HG03432 (cell line): ENCODE measurements around the gene SOS1.

Experiments
- ATAC-seq: cut with Tn5 transposase; IDR thresholded peaks from one replicate; pipeline ENCODE4 v1.9.1; 2021; ENCODE audit warnings: mild to moderate bottlenecking, moderate library complexity; ENCODE audit not compliant: unreplicated experiment

The SOS1 gene

GRCh38 chr2:39039072-39039471 lies 81.8 kb downstream of the SOS1 start:
- no peak for ATAC-seq

GRCh38 chr2:39033980-39034379 lies 86.9 kb downstream of the SOS1 start:
- ATAC-seq: no peak

DNA sequence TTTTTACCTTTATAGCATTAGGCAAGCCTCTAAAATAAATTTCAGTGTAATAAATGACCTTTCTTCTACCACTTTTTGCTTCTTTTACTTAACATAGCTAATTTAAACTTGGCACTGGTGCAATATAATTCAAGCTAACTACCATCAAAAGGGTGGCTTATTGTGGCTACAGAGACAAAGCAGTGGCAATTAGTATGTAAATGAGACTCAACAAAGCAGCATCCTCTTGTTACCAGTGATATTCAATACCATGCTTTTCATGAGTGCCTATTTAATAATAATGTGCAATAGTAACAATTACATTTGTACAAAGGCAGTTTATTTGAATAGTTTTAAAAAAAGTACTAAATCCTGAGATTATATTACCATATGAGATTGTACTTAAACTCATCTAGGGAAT lies 93.4 kb downstream of the SOS1 start:
- ATAC-seq: no peak

- no peak for ATAC-seq
Observed at GRCh38 chr2:39024833-39025232, 96.0 kb downstream of the SOS1 start.

DNA sequence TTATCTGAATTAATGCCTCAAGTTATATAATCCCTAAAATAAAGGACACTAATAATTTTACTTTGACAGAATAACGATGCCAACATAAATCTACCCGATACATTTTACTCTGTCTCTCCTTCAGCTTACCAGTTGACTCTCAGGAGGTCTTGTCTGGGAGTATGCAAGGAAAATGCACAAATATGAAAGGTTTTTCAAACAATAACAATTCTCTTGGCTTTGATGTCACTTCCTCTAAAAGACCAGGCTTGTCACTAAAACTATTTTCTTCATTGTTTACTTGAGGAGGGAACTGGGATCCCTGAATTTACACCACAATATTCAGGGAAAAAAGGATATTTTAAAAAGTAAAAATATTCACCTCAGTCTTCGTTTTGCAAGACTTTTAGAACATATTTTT lies 97.2 kb downstream of the SOS1 start:
- ATAC-seq: no peak

DNA sequence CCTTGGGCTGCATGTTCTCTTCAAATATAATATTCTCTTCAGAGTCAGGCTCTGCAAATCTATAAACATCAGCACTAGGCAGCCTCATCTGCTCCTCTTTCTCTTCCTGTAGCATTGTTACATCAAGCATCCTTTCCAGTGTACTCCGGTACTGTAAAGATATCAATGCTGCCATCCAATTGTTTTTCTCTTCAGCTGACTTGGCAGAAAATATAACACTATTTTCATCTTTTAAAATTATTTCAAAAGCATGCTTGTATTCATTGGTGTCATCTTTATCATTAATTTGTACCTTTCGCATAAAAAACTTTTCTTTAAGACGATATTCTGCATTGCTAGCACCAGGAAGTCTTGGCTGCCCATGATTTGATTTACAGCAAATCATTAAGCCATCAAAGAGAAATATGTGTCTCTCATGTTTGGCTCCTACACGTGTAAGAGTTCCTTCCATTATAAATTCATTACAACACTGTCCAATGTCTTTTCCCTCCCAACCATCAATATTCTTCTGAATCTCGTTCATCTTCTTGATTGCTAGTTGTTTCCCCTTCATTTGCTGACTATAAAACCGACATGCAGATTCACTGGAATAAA lies 98.1 kb downstream of the SOS1 start:
- ATAC-seq: no peak

DNA sequence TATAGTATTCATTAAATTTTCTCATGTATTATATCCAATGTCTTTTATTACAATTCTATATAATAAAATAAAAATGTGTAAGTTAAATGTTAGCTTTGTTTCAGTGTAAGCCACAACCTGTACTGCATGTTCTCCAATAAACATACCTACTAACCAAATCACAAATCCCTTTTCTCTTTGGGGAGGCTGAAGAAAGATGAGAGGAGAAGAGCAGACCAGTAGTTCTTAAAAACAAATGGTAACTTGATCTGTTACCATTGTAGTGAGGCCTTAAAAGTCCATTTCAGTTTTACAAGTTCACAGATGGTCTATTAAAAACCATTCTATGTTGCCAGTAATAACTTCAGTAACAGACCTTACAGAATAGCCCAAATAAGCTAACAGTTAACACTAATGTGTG lies 100.5 kb downstream of the SOS1 start:
- no peak for ATAC-seq

DNA sequence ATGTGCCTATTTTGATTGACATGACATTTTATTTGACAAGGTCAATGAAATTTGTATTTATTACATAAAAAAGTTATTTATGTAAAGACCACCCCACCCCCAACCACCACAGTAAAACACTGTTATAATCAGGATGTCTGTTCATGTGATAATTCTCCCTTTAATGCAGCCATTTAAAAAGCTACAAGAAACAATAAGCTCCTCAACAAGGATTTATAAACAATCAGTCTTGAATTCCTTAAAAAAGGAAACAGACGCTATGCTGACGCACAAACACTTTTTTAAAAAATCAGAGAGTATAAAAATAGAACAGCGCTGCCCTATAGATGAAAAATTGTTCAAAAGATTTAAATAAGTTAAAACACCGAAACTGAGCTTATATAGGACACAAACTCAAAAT lies 102.2 kb downstream of the SOS1 start:
- ATAC-seq: no peak

DNA sequence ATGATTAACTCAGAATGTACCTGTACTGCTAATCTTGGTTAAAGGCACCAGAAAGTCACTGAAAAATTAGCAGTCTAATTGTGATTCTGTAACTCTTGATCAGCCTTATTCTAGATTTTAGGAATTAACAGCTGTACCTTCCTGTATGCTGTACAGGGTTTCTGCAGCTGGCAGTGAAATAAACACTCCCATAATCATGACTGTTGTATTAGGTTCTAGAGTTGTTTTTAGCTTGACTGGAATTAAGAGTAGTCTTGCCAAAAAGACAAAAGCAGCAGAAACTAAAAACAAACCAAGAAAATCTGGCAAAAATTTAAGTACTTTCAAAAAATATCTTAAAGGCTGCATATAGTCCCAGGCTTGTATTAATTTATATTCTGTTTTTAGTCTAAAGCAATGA lies 103.5 kb downstream of the SOS1 start:
- ATAC-seq: no peak

GRCh38 chr2:39015424-39015823 lies 105.4 kb downstream of the SOS1 start:
- ATAC-seq: no peak

DNA sequence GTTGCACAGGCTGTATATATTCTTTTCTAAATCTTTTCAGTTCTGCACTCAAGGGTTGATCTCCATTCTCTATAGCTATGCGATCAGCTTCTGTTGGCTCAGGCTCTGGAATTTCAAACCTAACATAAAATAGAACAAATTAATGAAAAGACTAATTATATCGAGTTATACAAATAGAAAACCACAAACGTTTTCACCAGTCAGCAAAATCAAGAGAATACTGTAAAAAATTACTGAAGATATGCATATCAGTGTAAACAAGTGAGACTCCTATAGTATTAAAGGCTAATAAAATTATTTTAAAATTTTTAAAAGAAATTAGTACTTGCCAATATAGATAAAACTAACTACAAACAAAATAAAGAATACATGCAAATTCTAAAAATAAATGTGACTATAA lies 107.0 kb downstream of the SOS1 start:
- no peak for ATAC-seq

GRCh38 chr2:39008665-39009064 lies 112.2 kb downstream of the SOS1 start:
- ATAC-seq: no peak

- ATAC-seq: no peak
Observed at GRCh38 chr2:39007875-39008504, 112.9 kb downstream of the SOS1 start.

- ATAC-seq: no peak
Observed at GRCh38 chr2:39000552-39000951, 120.3 kb downstream of the SOS1 start.

DNA sequence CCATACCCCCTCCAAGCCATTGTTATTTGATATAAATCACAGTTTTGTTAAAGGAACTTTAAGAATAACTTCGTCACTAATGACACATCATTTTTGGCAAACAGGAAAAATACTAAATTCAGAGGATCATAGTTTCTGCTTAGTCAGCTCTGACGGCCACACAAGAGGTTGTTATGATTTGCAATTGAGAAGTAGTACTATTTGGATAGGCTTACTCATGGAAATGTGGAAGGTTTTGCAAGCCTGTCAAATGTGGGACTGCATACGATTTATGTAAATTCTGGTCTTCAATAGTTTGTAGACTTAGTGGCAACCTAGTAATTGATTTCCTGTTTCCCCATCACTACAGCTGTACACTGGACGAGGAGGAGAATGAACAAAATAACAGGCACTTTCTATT lies 123.1 kb downstream of the SOS1 start:
- no peak for ATAC-seq

DNA sequence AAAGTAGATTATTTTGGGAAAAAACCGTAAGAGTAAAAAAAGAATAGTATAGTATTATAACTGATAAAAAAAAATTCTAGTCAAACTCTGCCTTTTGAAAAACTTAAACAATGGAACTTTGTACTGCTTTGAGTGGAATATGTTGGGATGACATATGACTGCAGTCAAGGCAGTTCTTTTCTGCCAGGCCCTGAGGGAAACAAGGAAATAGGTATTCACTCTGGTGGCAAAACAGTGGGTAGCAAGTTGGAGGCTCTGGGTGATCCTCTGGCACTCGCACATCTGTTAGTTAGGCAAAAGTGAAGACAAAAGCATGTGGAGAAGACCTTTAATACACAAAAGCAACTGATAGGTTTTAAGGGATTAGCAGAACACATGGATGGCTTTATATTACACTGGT lies 129.0 kb downstream of the SOS1 start:
- no peak for ATAC-seq

GRCh38 chr2:38988716-38989115 lies 132.1 kb downstream of the SOS1 start:
- ATAC-seq: no peak

DNA sequence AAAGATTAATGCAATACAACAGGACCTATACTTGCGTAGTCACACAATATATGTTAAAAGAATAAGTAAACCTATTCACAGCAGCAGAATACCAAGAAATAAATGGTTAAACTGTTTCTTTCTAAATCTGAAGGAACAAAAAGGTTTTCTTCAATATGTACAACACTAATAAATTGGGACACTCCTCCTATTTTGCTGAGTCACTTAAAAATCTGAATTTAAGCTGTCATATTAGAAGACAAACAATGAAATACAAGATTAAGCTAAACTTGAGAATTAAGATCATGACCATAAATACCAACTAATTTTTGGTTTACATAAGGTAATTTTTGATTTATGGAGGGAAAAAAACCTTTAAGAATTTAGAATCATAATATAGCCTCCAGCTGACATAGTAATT lies 138.4 kb downstream of the SOS1 start:
- no peak for ATAC-seq

GRCh38 chr2:38981670-38982357 lies 139.0 kb downstream of the SOS1 start:
- no peak for ATAC-seq

DNA sequence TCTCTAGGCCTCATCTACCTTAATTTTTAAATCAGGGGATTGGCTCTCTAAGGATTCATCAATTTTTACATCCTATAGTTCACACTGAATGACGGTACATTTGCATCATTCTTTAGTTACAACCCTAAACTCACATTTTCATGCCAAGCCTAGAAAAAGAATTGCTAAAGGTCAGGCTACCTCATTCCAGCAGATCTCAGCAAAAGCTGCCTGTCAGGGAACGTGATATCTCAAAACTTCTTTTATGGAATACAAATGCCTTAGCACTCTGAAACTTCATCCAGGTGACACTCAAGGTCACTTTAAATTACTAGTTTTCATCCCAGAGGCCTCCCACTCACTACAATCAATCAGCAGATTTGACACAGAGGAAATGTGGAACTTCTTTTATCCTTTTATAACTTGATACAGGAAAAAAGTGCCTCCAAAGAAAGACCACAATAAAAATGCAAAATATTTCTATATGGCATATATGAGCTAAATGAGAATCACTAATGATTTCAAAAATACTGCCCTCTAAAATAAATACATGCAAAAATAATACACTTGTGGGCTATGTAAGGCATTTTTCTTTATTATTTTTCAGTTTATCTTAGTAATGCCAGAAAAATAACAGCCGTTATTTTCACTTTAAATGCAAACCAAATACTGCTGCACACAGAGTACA lies 139.7 kb downstream of the SOS1 start:
- ATAC-seq: no peak

DNA sequence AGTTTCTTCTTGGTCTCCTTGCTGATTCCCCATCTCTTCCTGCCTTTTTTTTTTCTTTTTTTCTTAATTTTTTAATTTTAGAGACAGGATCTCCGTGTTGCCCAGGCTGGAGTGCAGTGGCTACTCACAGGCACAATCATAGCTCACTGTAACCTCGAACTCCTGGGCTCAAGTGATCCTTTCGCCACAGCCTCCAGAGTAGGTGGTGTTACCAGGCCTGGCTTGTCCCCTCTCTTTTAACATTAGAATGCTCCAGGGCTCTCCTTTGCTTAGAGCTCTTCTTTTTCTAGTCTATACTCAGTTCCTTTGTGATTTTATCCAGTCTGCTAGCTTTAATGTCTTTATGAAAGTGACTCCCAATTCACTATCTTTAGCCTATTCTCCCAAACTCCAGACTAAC lies 141.9 kb downstream of the SOS1 start:
- ATAC-seq: no peak

- no peak for ATAC-seq
Observed at GRCh38 chr2:38978296-38978903, 142.5 kb downstream of the SOS1 start.
